Neural cell (in vitro differentiated cells): Measurements from ENCODE around the gene LIM2. TPM values are rescaled to one million over a fixed set of nuclear protein-coding genes. Genes with fewer than 3 reads are reported as not detected.

Experiments
- H2AFZ ChIP-seq: fragments of 200-600, 300-800 bp; sonication (generic), shearing (Covaris generic); 2 replicates; pipeline ENCODE4 v1.6.0; 2014; ENCODE audit warnings: low read depth, mild to moderate bottlenecking, antibody characterized with exemption, low read length, moderate library complexity
- H3F3A ChIP-seq: fragments of 200-600 bp; shearing (Covaris generic); 2 replicates; pipeline ENCODE4 v1.6.1; 2016; ENCODE audit warnings: mild to moderate bottlenecking, moderate library complexity, mixed read lengths, antibody characterized with exemption, low read length; ENCODE audit not compliant: insufficient read depth, poor library complexity, severe bottlenecking
- H3K27ac ChIP-seq: fragments of 200-600, 300-800 bp; sonication (generic), shearing (Covaris generic); 2 replicates; pipeline ENCODE4 v1.5.1; 2014; ENCODE audit warnings: mild to moderate bottlenecking, low read length, moderate library complexity
- H3K27me3 ChIP-seq: fragments of 300-800, 200-600 bp; sonication (generic), shearing (Covaris generic); 2 replicates; pipeline ENCODE4 v1.6.0; 2014; ENCODE audit warnings: mild to moderate bottlenecking, low read depth, low read length, moderate library complexity; ENCODE audit not compliant: insufficient read depth
- H3K36me3 ChIP-seq: fragments of 300-800, 200-600 bp; sonication (generic), shearing (Covaris generic); 2 replicates; pipeline ENCODE4 v1.5.1; 2014; ENCODE audit warnings: mild to moderate bottlenecking, antibody characterized with exemption, low read length, moderate library complexity; ENCODE audit not compliant: insufficient read depth
- H3K4me2 ChIP-seq: fragments of 300-800, 200-600 bp; sonication (generic), shearing (Covaris generic); 2 replicates; pipeline ENCODE4 v1.6.0; 2014; ENCODE audit warnings: mild to moderate bottlenecking, low read length
- H3K4me3 ChIP-seq: fragments of 300-800, 200-600 bp; sonication (generic), shearing (Covaris generic); 2 replicates; pipeline ENCODE4 v1.5.1; 2014; ENCODE audit warnings: mild to moderate bottlenecking, low read length, moderate library complexity
- H3K79me2 ChIP-seq: fragments of 200-600 bp; shearing (Covaris generic); replicated peaks from 2 replicates; pipeline ENCODE4 v1.6.0; 2014; ENCODE audit warnings: mild to moderate bottlenecking, low read length, moderate library complexity; ENCODE audit not compliant: insufficient read depth
- H3K9ac ChIP-seq: fragments of 300-800, 200-600 bp; sonication (generic), shearing (Covaris generic); 2 replicates; pipeline ENCODE4 v1.6.1; 2016; ENCODE audit warnings: mild to moderate bottlenecking, low read length, mixed read lengths
- H3K9me2 ChIP-seq: fragments of 200-600 bp; shearing (Covaris generic); 2 replicates; pipeline ENCODE4 v1.6.1; 2016; ENCODE audit warnings: mild to moderate bottlenecking, low read length, mixed read lengths; ENCODE audit not compliant: insufficient read depth
- H3K9me3 ChIP-seq: fragments of 200-600, 300-800 bp; sonication (generic), shearing (Covaris generic); 2 replicates; pipeline ENCODE4 v1.6.1; 2016; ENCODE audit warnings: mild to moderate bottlenecking, mixed run types, low read length, moderate library complexity, mixed read lengths
- H4K20me1 ChIP-seq: fragments of 200-600 bp; shearing (Covaris generic); 2 replicates; pipeline ENCODE4 v1.6.1; 2016; ENCODE audit warnings: mild to moderate bottlenecking, mixed run types; ENCODE audit not compliant: insufficient read depth
- CTCF ChIP-seq: fragments of 450-650 bp; IDR thresholded peaks from 2 replicates; pipeline ENCODE4 v1.5.1; 2014; ENCODE audit warnings: antibody characterized with exemption, mild to moderate bottlenecking, moderate library complexity; ENCODE audit not compliant: poor library complexity, severe bottlenecking
- EP300 ChIP-seq: fragments of 450-650 bp; conservative IDR thresholded peaks from 2 replicates; pipeline ENCODE4 v1.6.1; 2014; ENCODE audit warnings: antibody characterized with exemption, mild to moderate bottlenecking, moderate library complexity; ENCODE audit not compliant: poor library complexity, severe bottlenecking
- EZH2 ChIP-seq: fragments of 200-600, 300-800 bp; shearing (Covaris generic), sonication (generic); IDR thresholded peaks from 2 replicates; pipeline ENCODE4 v1.6.1; 2014; ENCODE audit warnings: antibody characterized with exemption, low read length, borderline replicate concordance, mild to moderate bottlenecking; ENCODE audit not compliant: insufficient read depth, poor library complexity, severe bottlenecking
- MXI1 ChIP-seq: fragments of 450-650 bp; conservative IDR thresholded peaks from 2 replicates; pipeline ENCODE4 v1.6.1; 2014; ENCODE audit warnings: antibody characterized with exemption, mild to moderate bottlenecking; ENCODE audit not compliant: poor library complexity, severe bottlenecking
- POLR2AphosphoS5 ChIP-seq: IDR thresholded peaks from 2 replicates; pipeline ENCODE4 v1.6.1; 2012
- RAD21 ChIP-seq: fragments of 450-650 bp; conservative IDR thresholded peaks from 2 replicates; pipeline ENCODE4 v1.6.1; 2014; ENCODE audit warnings: antibody characterized with exemption, mild to moderate bottlenecking, moderate library complexity
- REST ChIP-seq: IDR thresholded peaks from 2 replicates; pipeline ENCODE4 v1.6.1; 2012; ENCODE audit warnings: borderline replicate concordance
- SMC3 ChIP-seq: fragments of 450-650 bp; conservative IDR thresholded peaks from 2 replicates; pipeline ENCODE4 v1.6.1; 2014; ENCODE audit warnings: antibody characterized with exemption, mild to moderate bottlenecking, moderate library complexity; ENCODE audit not compliant: poor library complexity
- TAF1 ChIP-seq: IDR thresholded peaks from 2 replicates; pipeline ENCODE4 v1.6.1; 2012; ENCODE audit warnings: low read depth
- polyA plus RNA-seq: library from polyadenylated mRNA; depleted of rRNA; stranded (reverse); fragments of >200 nt; gene quantifications from 2 replicates; pipeline ENCODE4 v1.2.3, GENCODE V29; 2014

The LIM2 gene
- polyA plus RNA-seq, 1 donor from 2014 or later = not detected

- Histone ChIP-seq H3K4me3 (no peak overlapping the region), H3K9ac (no peak overlapping the region), H3K9me3 (no peaks in the 10 kb centered on the region), H3K9me2 (no peaks in the 10 kb centered on the region), H3K27ac (no peak overlapping the region), H3K27me3 (no peaks in the 10 kb centered on the region), H4K20me1 (no peaks in the 10 kb centered on the region), H3K36me3 (no peaks in the 10 kb centered on the region), H3F3A (no peaks in the 10 kb centered on the region), H3K79me2 (no peaks in the 10 kb centered on the region), H2AFZ (no peak overlapping the region), H3K4me2 (no peak overlapping the region)
- TF ChIP-seq SMC3 (no peak), EZH2 (no peak), REST (no peak), TAF1 (no peak), POLR2AphosphoS5 (no peak), EP300 (no peak), RAD21 (no peak), MXI1 (no peak), CTCF (no peak)
These were observed 29.8 kb downstream of the LIM2 start for GRCh38 chr19:51357952-51358351.

GRCh38 chr19:51356159-51356801 lies 31.5 kb downstream of the LIM2 start:
- H3K27me3 ChIP-seq = no peaks in the 10 kb centered on the region
- H3K4me3 ChIP-seq = no peak overlapping the region
- no peaks in the 10 kb centered on the region for H3K9me3 ChIP-seq
- no peak overlapping the region for H2AFZ ChIP-seq
- H3K4me2 ChIP-seq = no peak overlapping the region
- no peak overlapping the region for H3K27ac ChIP-seq
- TF ChIP-seq TAF1 (no peak), SMC3 (no peak), REST (no peak), EZH2 (no peak), MXI1 (no peak), EP300 (no peak), RAD21 (no peak), CTCF (no peak), POLR2AphosphoS5 (no peak)
- no peaks in the 10 kb centered on the region for H3K36me3 ChIP-seq
- H4K20me1 ChIP-seq = no peaks in the 10 kb centered on the region
- no peaks in the 10 kb centered on the region for H3K9me2 ChIP-seq
- no peaks in the 10 kb centered on the region for H3K79me2 ChIP-seq
- H3F3A ChIP-seq = no peaks in the 10 kb centered on the region
- H3K9ac ChIP-seq = no peak overlapping the region
